DMS153 treated with DMSO at 0.1 percent for 48 hours (cell line): ENCODE measurements around the gene ADAMTS19.
"Not testable (repeated sequence)": the region's sequence is repeated elsewhere in the genome, so short reads cannot be mapped to it uniquely, and the experiment has no call there.

ENCODE experiments used
- DNase-seq: peaks from one replicate; lab custom pipeline; 2025; ENCODE audit not compliant: unreplicated experiment; lab: John Stamatoyannopoulos, UW

ADAMTS19 gene

DNA sequence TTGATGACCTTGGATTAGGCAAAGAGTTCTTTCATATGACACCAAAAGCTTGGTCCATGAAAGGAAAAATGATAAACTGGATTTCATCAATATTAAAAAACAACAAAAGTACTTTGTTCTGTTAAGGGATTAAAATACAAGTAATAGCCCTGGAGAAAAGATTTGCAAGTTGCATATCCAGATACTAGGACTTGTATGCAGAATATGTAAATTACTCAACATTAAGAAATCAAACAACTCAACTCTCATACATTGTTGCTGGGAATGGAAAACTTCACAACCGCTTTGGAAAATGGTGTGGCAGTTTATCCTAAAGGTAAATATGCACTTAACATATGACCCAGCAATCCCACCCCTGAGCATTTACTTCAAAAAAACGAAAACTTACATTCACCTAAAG lies 112.0 kb downstream of the ADAMTS19 start:
- DNase-seq: no peak

DNA sequence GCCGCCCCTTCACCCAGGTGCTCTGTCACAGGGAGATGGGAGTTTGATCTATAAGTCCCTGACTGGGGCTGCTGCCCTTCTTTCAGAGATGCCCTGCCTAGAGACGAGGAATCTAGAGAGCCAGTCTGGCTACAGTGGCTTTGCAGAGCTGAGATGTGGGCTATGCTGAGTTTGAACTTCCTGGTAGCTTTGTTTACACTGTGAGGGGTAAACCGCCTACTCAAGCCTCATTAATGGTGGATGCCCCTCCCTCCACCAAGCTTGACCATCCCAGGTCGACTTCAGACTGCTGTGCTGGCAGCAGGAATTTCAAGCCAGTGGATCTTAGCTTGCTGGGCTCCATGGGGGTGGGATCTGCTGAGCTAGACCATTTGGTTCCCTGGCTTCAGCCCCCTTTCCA lies 124.4 kb downstream of the ADAMTS19 start:
- DNase-seq: not testable (repeated sequence)

DNA sequence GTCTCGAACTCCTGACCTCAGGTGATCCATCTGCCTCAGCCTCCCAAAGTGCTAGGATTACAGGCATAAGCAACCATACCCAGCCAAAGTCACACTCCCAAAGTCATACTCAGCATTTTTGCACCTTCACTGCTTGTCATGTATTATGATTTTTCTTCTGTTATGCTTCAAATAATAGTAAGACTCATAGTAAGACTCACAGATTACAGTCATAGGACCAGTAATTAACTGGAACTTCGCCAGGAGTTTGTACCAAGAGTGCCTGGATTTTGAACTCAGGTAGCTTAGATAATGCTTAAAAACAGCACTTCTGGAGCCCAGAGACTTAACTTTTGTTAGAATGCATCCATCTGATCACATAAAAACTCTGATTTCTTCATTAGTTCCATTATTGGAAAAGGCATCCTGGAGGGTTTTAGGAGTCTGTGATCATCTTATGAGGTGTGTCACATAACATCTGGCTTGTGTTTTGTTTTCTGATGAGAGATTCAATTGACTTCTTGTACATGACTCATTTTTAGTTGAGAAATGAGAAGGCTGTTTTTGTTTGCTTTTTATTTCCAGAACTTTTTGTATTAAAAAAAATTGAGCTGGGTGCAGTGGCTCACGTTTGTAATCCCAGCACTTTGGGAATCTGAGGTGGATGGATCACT lies 131.5 kb downstream of the ADAMTS19 start:
- DNase-seq: no peak

DNA sequence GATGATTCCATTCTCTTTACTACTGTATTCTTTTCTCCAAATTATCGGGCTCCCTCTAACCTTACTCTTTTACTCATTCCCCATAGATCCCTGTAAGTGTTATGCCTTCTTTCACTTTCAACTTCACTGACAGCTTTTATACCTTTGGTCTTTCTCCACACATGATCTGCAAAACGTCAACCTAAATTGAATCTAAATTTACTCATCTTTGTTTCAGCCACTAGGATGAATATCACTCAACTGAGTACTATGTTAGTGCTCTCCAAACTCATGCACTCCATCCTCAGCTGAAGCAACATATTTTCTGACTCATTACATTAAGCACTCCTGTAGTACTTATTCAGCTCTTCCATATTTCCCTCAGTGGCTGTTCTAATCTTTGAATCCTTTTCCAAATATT lies 133.4 kb downstream of the ADAMTS19 start:
- no peak for DNase-seq

DNA sequence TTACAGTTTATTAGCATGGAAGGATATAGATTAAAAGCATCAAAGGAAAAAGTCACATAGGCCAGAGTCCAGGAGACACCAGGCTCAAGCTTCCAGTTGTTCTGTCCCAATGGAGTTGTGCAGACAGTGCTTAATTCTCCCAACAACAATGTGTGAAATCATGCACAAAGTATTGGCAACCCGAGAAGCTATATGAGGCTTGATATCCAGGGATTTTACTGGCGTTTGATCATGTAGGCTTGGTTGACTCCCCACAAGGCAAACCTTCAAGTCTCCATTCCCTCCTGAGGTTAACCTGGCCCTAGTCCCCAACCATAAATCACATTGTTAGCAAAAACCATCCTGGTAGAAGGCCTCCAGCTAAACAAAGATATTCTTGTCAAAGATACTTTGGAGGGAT lies 141.5 kb downstream of the ADAMTS19 start:
- no peak for DNase-seq

- no peak for DNase-seq
These were observed 148.3 kb downstream of the ADAMTS19 start for GRCh38 chr5:129608350-129608749.

- DNase-seq: no peak
These were observed 149.6 kb downstream of the ADAMTS19 start for GRCh38 chr5:129609710-129610109.

GRCh38 chr5:129616517-129616916 lies 156.4 kb downstream of the ADAMTS19 start:
- no peak for DNase-seq

- DNase-seq: no peak
These were observed 157.1 kb downstream of the ADAMTS19 start for GRCh38 chr5:129617206-129617605.

DNA sequence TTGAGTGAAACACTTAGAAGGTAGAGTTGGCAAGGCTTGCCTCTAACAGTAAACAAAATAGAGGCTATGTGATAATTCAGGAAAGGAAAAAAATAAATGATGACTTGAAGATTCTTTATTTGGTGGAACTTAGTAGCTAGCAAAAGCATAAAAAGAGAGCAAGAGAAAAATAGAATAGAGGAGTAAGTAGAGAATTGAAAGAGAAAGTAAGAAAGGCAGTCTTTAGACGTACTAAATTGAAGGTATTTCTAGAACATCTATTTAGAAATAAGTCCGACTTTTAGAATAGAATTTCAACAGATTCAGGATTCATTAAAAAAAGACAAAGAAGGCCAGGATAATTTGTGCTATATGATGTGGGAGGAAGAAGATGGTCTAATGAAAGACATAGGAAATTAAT lies 159.7 kb downstream of the ADAMTS19 start:
- DNase-seq: no peak

DNA sequence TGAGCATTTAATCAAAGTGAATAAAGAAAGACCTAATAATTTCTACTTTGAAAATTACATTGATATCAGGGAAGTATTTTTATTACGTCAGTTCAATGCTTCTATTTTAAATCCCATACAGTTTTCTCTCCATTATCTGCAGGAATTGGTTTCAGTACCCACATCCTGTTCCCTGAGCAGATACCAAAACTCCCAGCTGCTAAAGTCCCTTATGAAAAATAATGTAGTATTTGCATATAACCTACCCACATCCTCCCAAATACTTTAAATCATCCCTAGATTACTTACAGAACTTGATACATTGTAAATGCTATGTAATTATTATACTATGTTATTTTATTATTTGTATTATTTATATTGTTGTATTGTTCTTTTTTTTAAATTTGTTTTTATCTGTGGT lies 162.4 kb downstream of the ADAMTS19 start:
- no peak for DNase-seq

GRCh38 chr5:129629575-129629974 lies 169.5 kb downstream of the ADAMTS19 start:
- DNase-seq: no peak

DNA sequence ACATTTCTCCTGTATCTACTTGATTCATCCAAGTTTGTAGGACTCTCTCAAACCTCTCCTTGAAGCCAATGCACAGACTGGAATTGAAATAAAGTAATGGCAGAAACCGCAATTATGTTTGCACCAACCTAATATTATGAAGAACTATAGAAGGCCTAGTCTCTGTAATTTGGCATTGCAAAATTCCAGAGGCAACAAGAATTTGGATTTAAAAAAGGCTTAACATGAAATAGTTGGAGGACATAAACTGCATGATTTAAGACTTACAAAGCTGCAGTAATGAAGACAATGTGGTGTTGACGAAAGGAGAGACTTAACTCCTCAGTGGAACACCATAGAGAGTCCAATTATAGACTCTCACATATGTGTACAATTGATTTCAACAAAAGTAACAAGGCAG lies 170.0 kb downstream of the ADAMTS19 start:
- no peak for DNase-seq

DNA sequence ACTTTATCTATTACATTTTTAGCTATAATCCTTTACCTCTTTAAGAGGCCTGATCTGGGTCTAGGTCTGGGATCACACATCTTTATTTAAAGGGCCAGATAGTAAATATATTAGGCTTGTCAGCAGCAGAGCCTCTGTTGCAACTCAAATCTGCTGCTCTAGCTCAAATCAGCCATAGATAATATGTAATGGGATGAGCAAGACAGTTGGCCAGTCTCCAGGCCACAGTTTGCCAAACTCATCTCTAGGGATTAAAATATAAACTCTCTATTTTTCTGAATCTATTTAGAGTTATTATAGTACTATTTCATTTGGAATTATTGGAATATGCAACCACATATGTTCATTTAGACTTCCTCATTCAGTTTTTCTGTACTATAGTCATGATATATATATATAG lies 171.9 kb downstream of the ADAMTS19 start:
- no peak for DNase-seq

GRCh38 chr5:129637501-129637900 lies 177.4 kb downstream of the ADAMTS19 start:
- DNase-seq: not testable (repeated sequence)

GRCh38 chr5:129639331-129639730 lies 179.2 kb downstream of the ADAMTS19 start:
- DNase-seq: no peak

GRCh38 chr5:129652349-129653056 lies 192.4 kb downstream of the ADAMTS19 start:
- no peak for DNase-seq

DNA sequence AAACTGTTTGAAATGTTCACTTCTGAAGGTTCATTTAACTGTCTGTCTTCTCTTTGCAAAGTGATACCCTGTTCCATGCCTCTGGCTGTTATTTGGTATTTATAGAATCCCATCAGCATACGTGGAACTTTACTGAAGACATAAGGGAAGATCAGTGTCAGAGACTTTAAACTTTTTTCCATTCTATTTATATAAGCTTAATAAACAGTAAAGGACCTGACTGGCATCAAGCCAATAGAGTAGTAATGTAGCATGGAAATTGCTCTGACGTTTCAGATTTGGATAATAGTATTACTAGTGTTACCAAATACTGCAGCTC lies 192.9 kb downstream of the ADAMTS19 start:
- DNase-seq: no peak

DNA sequence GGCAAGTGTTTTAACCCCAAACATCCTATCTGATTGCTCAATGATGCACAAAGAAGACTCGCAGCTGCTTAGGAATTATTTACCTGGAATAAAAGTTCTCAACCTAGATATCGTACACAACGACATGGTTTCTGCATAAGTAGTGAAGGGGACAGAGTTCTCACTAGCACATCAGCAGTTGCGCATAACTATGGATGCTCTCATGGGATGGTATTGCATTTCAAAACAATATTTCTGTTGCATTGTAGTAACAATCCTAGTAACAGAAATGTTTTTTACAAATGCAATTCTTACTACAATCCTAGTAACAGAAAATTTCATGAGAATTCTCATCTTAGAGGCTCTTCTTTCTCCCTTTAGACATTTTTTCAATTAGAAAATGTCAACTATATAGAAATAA lies 193.3 kb downstream of the ADAMTS19 start:
- DNase-seq: no peak

DNA sequence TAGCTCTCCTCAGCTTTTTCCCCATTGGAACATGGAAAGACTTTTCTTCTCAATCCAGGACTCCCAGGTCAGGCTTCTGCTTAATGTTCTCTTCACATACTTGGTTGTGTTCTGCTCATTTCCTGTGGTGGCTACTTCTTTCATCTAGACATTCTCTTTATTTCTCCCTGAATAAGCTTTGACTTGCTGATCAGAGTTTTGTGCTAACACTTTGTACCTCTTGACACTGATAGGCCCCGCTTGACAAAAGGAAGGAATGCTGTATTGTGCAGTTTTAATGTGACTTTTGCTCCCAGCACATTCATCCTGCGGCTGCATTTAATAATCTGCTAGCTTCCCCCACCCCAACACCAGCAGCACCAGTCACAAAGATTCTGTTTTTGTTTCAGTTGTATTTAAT lies 196.9 kb downstream of the ADAMTS19 start:
- no peak for DNase-seq

- no peak for DNase-seq
These were observed 198.7 kb downstream of the ADAMTS19 start for GRCh38 chr5:129658801-129659200.

GRCh38 chr5:129661366-129662035 lies 201.4 kb downstream of the ADAMTS19 start:
- DNase-seq: no peak
